SK-N-SH treated with all-trans-retinoic acid at 6 μM for 48 hours (cell line): ENCODE data around the gene FAM3D.

Experiments
- ARNTL ChIP-seq: fragments of 450-650 bp; formaldehyde crosslinking; IDR thresholded peaks from 2 replicates; pipeline ENCODE4 v1.5.0; 2020; ENCODE audit warnings: low read depth, mild to moderate bottlenecking, moderate library complexity, borderline replicate concordance
- ESRRG ChIP-seq: fragments of 250-450 bp; sonication (Bioruptor Pico); IDR thresholded peaks from 2 replicates; pipeline ENCODE4 v1.6.1; 2021; ENCODE audit warnings: mild to moderate bottlenecking
- GLIS3 ChIP-seq: fragments of 250-450 bp; sonication (Bioruptor Pico); IDR thresholded peaks from 2 replicates; pipeline ENCODE4 v1.5.0; 2020; ENCODE audit warnings: mild to moderate bottlenecking, moderate library complexity
- SNAI2 ChIP-seq: fragments of 250-450 bp; sonication (Bioruptor Pico); IDR thresholded peaks from 2 replicates; pipeline ENCODE4 v1.5.0; 2020; ENCODE audit warnings: mild to moderate bottlenecking, moderate library complexity
- ZC3H10 ChIP-seq: fragments of 250-450 bp; sonication (Bioruptor Pico); IDR thresholded peaks from 2 replicates; pipeline ENCODE4 v1.5.1; 2021; ENCODE audit warnings: mild to moderate bottlenecking, moderate library complexity
- ZFP30 ChIP-seq: fragments of 450-650 bp; formaldehyde crosslinking; IDR thresholded peaks from 2 replicates; pipeline ENCODE4 v1.5.0; 2022; ENCODE audit warnings: mild to moderate bottlenecking, moderate library complexity
- ZNF565 ChIP-seq: fragments of 450-650 bp; formaldehyde crosslinking; conservative IDR thresholded peaks from 2 replicates; pipeline ENCODE4 v1.5.0; 2020; ENCODE audit warnings: low read depth, mild to moderate bottlenecking, moderate library complexity

DNA sequence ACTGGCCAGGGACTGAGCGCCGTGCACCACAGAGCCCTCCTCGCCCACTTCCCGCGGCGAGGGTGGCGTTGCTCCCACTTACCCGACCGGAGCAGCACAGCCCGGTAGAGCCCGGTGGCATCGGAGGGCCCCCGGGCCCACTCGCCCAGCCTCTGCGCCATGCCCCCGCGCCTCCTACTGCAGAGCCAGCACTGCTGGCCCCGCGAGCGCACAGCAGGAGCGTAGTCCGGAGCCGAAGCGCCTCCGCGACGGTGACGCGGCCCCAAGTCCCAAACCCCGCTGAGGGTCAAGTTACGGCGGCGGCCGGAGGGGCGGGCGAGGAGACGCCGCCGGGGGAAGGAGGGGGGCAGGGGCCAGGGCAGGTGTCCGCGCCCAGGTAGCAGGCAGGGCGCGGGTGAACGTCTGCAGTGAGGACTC lies 79.8 kb downstream of the FAM3D start:
- no peak for TF ChIP-seq GLIS3 (CRISPR knock-in tag)
- no peak for TF ChIP-seq ZC3H10 (CRISPR knock-in tag)
- TF ChIP-seq ESRRG (CRISPR knock-in tag) = no peak
- no peak for TF ChIP-seq ARNTL
- TF ChIP-seq ZFP30 (CRISPR knock-in tag) = no peak
- no peak for TF ChIP-seq ZNF565 (CRISPR knock-in tag)
- TF ChIP-seq SNAI2 (CRISPR knock-in tag) = no peak
